HG02840 (cell line): ENCODE measurements around the gene UNC5B.
"Not testable (repeated sequence)": the region's sequence is repeated elsewhere in the genome, so short reads cannot be mapped to it uniquely, and the experiment has no call there.

Experiments used
- ATAC-seq: cut with Tn5 transposase; IDR thresholded peaks from one replicate; pipeline ENCODE4 v1.9.1; 2021; ENCODE audit warnings: mild to moderate bottlenecking, moderate library complexity, moderate number of reproducible peaks; ENCODE audit not compliant: unreplicated experiment, low FRiP score

UNC5B gene

GRCh38 chr10:71292624-71293445 lies 80.5 kb downstream of the UNC5B start:
- ATAC-seq: no peak

DNA sequence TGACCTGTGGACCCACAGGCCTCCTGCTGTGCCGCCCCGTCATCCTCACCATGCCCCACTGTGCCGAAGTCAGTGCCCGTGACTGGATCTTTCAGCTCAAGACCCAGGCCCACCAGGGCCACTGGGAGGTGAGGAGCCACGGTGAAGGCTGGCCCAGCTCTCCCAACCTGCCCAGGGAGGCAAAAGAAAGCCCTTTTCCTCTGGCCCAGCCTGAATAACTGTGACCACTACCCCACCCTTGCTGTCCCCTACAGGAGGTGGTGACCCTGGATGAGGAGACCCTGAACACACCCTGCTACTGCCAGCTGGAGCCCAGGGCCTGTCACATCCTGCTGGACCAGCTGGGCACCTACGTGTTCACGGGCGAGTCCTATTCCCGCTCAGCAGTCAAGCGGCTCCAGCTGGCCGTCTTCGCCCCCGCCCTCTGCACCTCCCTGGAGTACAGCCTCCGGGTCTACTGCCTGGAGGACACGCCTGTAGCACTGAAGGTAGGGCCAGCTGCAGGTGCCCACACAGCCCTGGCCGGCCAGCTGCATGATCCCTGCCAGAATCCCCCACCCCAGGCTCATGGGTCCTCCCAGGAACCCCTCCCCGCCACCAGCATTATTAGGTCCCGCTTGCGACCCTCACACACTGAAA lies 81.2 kb downstream of the UNC5B start:
- ATAC-seq: no peak

DNA sequence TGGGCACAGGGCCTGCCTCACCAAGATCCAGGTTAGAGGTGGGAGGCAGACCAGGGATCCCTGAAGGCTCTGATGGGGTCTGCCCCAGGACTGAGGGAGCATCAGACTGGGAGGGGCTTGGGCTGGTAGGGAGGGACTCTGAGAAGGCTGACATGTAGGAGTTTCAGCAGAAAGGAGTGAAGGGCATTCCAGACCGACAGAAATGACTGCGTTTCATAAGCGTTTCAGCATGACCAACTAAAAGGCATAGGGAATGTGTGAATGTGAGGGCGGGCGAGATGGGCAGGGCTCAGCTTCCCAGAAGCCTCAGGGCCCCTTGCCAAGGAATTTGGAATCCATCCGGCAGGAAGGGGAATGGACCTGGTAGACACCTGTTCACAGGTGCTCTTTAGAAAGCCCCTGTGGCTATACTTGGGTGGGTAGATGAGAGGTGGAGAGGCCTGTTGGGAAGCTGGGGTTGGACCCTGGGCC lies 81.8 kb downstream of the UNC5B start:
- ATAC-seq: no peak

- no peak for ATAC-seq
Observed at GRCh38 chr10:71294856-71295255, 82.5 kb downstream of the UNC5B start.

DNA sequence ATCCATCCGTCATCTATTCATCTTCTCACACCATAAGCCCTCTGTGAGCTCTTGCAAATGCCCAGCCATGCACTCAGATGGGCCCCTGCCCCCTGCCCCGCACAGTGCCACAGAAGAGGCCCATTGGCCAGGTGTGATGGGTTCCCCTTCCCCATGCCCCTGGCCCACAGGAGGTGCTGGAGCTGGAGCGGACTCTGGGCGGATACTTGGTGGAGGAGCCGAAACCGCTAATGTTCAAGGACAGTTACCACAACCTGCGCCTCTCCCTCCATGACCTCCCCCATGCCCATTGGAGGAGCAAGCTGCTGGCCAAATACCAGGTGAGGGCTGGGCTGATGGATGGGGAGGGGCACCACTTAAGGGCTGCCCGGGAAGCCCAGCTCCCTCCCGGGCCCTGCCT lies 83.3 kb downstream of the UNC5B start:
- ATAC-seq: no peak

DNA sequence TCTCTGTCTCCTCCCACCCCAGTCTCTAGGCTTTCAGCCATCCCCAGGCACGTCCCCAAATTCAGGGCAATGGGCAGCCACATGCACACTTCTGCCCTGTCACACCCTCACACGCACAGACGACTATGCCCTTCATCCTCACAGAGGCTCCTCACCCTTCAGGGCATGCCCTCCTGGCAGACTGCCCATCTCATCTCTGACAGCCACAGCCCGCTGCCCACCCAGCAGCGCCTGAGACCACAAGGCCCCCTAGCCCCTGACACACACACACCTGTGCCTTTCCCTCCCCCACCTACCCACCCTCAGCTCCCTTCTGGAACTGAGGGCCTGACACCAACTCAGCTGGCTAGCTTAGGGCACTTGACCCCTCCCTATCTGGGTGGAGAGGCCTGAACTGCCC lies 83.7 kb downstream of the UNC5B start:
- no peak for ATAC-seq

DNA sequence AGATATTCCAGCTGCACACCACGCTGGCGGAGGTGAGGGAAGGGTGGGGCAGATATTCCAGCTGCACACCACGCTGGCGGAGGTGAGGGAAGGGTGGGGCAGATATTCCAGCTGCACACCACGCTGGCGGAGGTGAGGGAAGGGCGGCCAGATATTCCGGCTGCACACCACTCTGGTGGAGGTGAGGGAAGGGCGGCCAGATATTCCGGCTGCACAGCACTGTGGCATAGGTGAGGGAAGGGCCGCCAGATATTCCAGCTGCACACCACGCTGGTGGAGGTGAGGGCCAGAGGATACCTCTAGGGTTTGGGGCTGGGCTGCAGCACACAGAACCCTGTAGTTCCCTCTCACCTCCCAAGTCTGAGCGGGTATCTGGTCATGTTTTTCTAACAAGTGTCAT lies 84.4 kb downstream of the UNC5B start:
- not testable (repeated sequence) for ATAC-seq

GRCh38 chr10:71297343-71297742 lies 85.0 kb downstream of the UNC5B start:
- ATAC-seq: no peak

DNA sequence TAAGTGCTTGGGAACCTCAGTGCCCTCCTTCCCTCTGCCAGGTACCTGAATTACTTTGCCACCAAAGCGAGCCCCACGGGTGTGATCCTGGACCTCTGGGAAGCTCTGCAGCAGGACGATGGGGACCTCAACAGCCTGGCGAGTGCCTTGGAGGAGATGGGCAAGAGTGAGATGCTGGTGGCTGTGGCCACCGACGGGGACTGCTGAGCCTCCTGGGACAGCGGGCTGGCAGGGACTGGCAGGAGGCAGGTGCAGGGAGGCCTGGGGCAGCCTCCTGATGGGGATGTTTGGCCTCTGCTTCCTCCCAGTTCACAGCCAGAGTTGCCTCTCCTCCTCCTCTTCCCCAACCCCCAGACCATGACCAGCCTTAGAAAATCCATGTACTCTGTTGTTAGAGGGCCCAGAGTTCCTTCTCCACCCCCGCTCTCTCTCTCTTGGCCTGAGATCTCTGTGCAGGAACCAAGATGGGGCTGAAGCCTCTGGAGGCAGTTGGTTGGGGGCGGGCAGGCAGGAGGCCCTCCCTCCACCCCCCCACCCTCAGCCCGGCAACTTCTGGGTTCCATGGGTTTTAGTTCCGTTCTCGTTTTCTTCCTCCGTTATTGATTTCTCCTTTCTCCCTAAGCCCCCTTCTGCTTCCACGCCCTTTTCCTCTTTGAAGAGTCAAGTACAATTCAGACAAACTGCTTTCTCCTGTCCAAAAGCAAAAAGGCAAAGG lies 86.9 kb downstream of the UNC5B start:
- no peak for ATAC-seq

DNA sequence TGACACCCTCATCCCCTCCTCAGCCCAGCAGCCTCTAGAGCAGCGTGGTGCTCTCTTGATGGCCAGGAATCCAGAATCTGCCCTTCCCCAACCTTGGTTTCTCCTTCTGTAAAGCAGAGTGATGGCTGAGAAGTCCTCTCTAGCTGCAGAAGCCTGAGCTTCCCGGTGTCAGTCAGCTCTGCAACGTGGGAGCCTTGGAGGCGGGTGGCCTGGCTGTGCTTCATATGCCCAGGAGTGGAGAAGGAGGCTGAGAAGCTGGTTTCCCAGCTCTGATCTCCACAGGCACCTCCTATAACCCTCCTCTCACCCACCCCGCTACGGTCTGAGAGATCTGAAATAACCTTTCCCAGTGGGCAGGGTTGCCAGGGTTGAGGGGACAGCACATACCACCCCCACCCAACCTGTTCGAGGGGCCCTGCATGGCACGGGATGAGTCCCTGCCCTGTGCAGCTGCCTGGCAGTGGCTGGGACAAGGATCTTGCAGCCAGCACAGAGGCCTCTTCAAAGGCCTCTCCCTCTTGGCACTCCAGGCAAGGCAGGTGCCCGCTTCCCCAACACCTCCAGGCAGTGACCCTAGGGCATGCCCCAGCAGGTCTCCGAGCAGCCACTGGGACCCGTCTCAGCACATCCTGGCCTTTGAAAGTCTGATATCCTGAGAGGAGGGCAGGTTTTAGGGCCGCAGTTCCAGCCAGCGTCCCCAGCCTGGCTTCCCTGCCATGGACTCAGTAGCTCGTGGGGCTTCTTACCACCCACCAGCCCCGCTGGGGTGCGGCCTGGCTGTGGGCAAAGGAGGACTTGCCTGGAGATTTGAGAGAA lies 88.4 kb downstream of the UNC5B start:
- ATAC-seq: no peak

- ATAC-seq: no peak
Observed at GRCh38 chr10:71301371-71301916, 89.1 kb downstream of the UNC5B start.

- no peak for ATAC-seq
Observed at GRCh38 chr10:71302451-71302850, 90.1 kb downstream of the UNC5B start.

- ATAC-seq: no peak
Observed at GRCh38 chr10:71302874-71303568, 90.7 kb downstream of the UNC5B start.

GRCh38 chr10:71303569-71303907 lies 91.2 kb downstream of the UNC5B start:
- no peak for ATAC-seq

GRCh38 chr10:71304914-71305313 lies 92.5 kb downstream of the UNC5B start:
- ATAC-seq: no peak

GRCh38 chr10:71306979-71307378 lies 94.6 kb downstream of the UNC5B start:
- ATAC-seq: no peak

DNA sequence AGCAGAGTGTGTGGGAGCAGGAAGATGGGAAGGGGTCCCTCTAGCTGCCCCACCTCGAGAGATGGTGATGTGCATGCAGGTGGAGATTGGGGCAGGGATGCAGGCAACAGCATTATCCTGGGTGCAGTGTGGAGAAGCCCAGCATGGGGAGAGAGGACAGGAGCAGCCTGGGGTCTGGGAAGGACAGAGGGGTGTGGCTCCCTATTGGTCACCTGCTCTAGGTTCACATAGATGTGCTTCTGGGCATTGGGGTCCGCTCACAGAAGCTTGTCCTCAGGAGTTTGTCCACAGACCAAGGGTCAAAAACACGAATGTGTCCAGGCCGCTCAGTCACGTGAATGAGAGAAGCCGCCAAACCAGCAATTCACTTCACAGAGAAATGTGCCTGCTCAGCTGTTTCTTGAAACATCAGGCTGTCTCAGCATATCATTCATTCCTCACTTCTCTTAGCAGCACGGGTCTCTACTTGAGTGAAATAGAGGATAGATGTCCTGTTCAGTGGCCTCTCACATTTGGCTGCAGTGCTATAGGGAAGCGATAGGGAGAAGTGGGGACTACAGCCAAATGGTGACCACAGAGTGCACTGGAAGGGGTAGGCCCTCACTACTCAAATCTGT lies 95.2 kb downstream of the UNC5B start:
- no peak for ATAC-seq

- ATAC-seq: no peak
Observed at GRCh38 chr10:71308244-71308643, 95.9 kb downstream of the UNC5B start.

DNA sequence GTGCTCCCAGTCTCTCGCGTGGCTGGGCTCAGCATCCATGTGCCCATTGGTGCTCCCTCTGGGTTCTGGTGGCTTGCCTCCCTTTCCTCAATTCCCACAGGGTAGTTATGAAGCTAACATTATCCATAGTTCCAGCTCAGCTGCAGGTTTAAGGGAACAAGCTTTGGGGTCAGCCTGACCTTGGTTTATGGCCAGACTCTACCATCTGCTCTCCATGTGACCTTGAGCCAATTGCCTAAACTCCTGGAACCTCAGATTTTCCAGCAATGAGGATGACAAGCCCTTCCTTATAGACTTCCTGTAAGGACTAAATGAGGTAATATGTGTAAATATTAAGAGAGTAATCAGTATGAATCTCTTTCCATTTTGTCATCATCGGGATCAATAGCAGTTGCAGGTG lies 96.6 kb downstream of the UNC5B start:
- ATAC-seq: no peak
